Activated T-helper 1 cell treated with anti-CD3 and anti-CD28 coated beads, Interleukin-2, amount 50 U/mL, for 16 hours (primary cell): Measurements from ENCODE around the gene EHD4.
A peak's percentile ranks its signal among the peaks of the same experiment; 100 is the strongest.

Source experiments
- DNase-seq, 2 donors: peaks; one replicate each; pipeline ENCODE4 v3.0.0-alpha.2; 2020; ENCODE audit warnings: low read depth in 1 of 2, low spot score in 1 of 2

EHD4 gene

GRCh38 chr15:41897363-41897799 lies 75.0 kb downstream of the EHD4 start:
- no peak for DNase-seq

GRCh38 chr15:41896566-41896965 lies 75.8 kb downstream of the EHD4 start:
- DNase-seq, result no peak

GRCh38 chr15:41895957-41896356 lies 76.4 kb downstream of the EHD4 start:
- no peak for DNase-seq

GRCh38 chr15:41895491-41895890 lies 76.9 kb downstream of the EHD4 start:
- no peak for DNase-seq

GRCh38 chr15:41894791-41895463 lies 77.4 kb downstream of the EHD4 start:
- DNase-seq, result peak; percentile 72 to 82

GRCh38 chr15:41894251-41894790 lies 78.0 kb downstream of the EHD4 start:
- DNase-seq, result no peak

- DNase-seq, result no peak
These were observed 78.7 kb downstream of the EHD4 start, which contains the start of gene SPTBN5 for GRCh38 chr15:41893422-41894250. SPTBN5 (minus strand) TSS chr15:41894053; CDS start chr15:41893497, 556 bp downstream.

GRCh38 chr15:41892621-41893421 lies 79.5 kb downstream of the EHD4 start:
- DNase-seq, result no peak

- DNase-seq, result no peak
These were observed 80.4 kb downstream of the EHD4 start for GRCh38 chr15:41891946-41892345.

GRCh38 chr15:41891226-41891625 lies 81.1 kb downstream of the EHD4 start:
- no peak for DNase-seq

- DNase-seq, result no peak
These were observed 82.2 kb downstream of the EHD4 start for GRCh38 chr15:41890050-41890690.

GRCh38 chr15:41888662-41889253 lies 83.6 kb downstream of the EHD4 start:
- DNase-seq, result no peak

GRCh38 chr15:41887893-41888292 lies 84.5 kb downstream of the EHD4 start:
- DNase-seq, result no peak

- no peak for DNase-seq
These were observed 85.2 kb downstream of the EHD4 start for GRCh38 chr15:41887161-41887560.

- DNase-seq, result no peak
These were observed 85.6 kb downstream of the EHD4 start for GRCh38 chr15:41886741-41887140.

GRCh38 chr15:41885841-41886240 lies 86.5 kb downstream of the EHD4 start:
- no peak for DNase-seq

GRCh38 chr15:41885321-41885720 lies 87.0 kb downstream of the EHD4 start:
- DNase-seq, result no peak

GRCh38 chr15:41884458-41884857 lies 87.9 kb downstream of the EHD4 start:
- no peak for DNase-seq

GRCh38 chr15:41883484-41883825 lies 88.9 kb downstream of the EHD4 start:
- DNase-seq, result no peak

- DNase-seq, result no peak
These were observed 89.5 kb downstream of the EHD4 start for GRCh38 chr15:41882689-41883483.
